GM19023 (cell line): Measurements from ENCODE around the gene KIF6.
"Not testable (repeated sequence)": the region's sequence is repeated elsewhere in the genome, so short reads cannot be mapped to it uniquely, and the experiment has no call there.

Source experiments
- ATAC-seq: cut with Tn5 transposase; IDR thresholded peaks from one replicate; pipeline ENCODE4 v1.9.1; 2021; ENCODE audit warnings: mild to moderate bottlenecking, moderate library complexity; ENCODE audit not compliant: unreplicated experiment

The KIF6 gene

DNA sequence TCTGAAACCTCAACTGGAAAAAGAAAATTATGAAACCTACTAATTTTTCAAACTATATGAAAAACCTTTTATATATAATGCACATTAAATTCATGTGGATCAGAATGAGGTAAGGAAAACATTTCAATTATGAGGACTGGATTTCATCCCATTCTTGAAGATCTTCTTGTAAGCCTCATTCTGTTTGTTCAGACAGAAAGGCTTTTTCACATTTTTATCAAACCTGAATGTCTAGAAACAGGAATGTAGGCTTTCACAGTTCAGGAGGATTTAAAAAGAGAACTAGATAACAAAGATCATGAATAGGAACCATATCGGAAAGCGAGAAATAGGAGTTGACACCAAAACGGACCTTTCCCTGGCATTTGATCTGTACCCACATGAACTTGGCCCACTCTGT lies 210.2 kb downstream of the KIF6 start:
- no peak for ATAC-seq

DNA sequence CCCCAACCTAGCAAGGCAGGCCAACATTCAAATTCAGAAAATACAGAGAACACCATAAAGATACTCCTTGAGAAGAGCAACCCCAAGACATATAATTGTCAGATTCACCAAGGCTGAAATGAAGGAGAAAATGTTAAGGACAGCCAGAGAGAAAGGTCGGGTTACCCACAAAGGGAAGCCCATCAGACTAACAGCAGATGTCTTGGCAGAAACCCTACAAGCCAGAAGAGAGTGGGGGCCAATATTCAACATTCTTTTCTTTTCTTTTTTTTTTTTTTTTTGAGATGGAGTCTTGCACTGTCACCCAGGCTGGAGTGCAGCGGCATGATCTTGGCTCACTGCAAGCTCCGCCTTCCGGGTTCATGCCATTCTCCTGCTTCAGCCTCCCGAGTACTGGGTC lies 215.4 kb downstream of the KIF6 start:
- ATAC-seq, result not testable (repeated sequence)

DNA sequence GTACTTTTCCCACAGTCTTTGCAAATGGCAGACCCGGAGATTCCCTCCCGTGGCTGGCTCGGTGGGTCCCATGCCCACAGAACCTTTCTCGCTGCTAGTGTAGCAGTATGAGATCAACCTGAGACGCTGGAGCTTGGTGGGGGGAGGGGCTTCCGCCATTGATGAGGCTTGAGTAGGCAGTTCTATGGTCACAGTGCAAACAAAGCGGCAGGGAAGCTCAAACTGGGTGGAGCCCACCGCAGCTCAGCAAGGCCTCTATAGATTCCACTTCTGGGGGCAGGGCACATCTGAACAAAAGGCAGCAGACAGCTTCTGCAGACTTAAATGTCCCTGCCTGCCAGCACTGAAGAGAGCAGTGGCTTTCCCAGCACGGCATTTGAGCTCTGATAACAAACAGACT lies 216.7 kb downstream of the KIF6 start:
- no peak for ATAC-seq

DNA sequence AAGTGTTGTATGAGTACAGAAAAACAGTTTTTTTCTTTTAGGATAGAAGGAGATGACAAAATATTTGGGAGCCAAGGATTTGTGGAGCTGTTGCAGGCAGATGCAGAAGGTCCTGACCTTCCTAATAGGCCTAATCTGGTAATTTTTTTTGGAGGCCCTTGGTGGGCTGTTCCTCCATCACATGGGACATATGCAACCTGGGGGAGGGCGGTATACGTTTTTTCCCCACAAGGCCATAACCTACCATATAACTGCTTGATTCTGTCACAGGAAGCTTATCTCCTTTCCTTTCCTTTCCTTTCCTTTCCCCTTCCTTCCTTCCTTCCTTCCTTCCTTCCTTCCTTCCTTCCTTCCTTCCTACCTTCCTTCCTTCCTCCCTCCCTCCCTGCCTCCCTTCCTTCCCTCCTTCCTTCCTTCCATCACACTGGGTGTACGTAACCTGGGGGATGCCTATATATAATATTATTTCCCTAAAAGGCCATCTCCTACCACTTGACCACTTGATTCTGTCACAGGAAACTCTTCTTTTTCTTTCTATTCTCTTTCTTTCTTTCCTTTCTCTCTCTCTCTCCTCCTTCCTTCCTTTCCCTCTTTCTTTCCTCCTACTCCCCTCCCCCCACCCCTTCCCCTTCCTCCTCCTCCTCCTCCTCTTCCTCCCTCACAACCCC lies 217.7 kb downstream of the KIF6 start:
- no peak for ATAC-seq

DNA sequence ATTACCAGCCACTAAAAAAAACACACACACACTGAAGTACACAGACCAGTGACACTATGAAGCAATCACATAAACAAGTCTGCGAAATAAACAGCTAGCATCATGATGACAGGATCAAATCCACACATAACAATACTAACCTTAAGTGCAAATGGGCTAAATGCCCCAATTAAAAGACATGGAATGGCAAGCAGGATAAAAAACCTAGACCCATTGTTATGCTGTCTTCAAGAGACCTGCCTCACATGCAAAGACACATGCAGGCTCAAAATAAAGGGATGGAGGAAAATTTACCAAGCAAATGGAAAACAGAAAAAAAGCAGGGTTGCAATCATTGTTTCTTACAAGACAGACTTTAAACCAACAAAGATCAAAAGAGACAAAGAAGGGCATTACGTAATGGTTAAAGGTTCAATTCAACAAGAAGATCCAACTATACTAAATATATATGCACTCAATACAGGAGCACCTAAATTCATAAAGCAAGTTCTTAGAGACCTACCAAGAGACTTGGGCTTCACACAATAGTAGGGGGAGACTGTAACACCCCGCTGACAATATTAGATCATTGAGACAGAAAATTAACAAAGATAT lies 222.7 kb downstream of the KIF6 start:
- not testable (repeated sequence) for ATAC-seq

DNA sequence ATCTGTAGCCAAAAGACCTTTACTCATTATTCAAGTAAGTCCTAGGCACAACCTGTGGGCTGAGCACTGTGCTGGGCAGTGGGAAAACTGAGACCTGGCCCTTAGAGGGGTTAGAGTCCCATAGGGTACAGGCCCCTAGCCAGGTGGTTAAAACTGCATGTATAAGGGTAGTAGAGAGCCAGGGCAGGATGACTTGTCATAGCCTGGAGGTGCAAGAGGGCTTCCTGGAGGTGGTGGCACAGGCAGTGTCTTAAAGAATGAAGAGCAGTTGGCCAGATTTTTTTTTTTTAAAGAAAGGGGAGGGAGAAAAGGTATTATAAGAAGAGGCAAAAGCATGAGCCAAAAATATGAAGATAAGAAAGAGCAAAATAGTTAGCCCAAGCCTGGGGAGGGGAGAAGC lies 226.2 kb downstream of the KIF6 start:
- no peak for ATAC-seq

DNA sequence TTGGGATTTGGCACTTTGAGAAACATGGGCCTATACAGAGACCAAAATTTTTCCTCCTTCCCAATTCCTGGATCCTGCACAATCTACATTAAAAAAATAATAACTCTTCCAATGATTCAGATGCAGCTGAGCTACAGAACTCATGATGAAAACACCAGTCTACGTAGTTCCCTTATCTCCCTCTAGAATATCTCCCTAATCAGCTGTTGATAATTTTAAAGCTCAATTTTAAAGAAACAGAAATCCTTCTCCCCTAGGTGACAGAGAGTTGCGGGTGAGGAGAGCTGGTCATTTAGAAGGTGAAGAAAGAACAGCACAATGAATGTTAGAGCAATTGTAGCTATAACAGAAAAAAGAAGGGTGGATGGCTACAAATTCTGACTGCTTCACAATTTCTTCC lies 227.1 kb downstream of the KIF6 start:
- no peak for ATAC-seq

DNA sequence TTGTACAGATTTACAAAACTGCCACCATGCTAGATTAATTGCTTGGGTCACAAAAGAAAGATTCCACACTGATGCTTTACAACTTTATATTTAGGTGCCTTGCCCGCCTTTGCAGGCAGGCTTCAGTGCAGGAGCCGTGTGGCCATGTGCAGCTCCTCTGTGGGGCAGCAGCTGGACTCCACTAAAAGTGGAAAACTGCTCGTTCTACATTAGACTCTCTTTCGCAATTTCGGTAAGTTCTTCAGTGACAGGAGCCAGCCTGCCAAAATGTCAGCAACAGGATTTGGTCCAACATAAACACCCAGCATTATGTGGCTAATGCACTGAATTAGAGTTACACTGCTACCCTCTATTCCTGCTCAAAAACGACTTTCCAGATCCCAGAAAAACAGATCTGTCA lies 228.3 kb downstream of the KIF6 start:
- no peak for ATAC-seq

DNA sequence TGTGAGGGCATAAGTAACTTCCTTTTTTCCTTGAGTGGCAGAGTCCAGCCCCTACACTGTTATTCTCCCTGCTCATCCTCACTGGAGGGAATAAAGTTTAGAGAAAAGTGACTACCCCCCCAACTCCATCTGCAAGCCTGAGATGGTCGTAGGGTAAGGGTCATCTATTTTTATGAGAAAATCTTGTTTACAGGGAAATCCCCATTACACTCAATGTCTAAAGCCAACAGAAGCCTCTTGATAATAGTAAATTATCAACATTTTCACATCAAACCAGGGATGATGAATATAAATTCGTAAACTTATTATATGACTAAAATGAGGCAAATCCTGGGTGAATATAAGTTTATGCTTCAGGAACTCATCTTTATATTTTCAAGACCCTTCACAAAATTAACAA lies 228.8 kb downstream of the KIF6 start:
- ATAC-seq, result no peak

DNA sequence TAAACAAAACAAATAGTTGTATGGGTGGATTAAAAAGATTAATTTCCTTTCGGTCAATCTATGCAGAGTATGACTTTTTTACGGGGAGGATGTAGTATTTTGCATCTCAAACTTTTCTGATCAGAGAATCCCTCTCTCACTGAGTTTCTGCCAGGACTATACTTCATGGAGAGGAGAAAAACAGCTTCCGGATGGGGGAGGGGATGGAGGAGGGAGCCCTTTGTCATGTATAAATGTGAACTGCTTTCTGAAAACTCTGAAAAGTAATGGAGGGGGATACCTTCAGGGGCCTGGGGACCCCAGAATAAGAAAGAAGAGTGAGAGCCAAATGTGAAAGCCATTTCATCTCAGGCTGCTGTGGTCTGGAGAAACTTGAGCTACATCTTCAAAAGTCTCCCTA lies 229.6 kb downstream of the KIF6 start:
- ATAC-seq, result no peak

DNA sequence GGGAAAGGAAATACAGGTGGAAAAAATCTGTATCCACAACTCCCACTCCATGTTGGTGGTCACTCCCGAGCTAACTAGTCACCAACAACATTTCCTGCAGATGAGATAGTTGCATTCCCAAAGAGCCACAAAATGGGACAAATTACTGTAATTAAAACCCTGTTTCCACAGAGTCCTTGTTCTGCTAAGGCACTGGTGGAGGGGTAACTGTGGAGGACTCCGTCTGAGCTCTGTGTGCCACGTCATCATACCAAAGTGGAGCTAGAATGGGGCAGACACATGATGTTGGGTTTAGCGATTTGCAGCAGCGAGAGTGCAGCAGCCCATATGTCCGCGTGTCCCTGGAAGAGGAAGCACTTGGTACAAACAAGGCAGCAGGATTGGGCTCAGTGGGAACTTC lies 230.2 kb downstream of the KIF6 start:
- ATAC-seq, result no peak

DNA sequence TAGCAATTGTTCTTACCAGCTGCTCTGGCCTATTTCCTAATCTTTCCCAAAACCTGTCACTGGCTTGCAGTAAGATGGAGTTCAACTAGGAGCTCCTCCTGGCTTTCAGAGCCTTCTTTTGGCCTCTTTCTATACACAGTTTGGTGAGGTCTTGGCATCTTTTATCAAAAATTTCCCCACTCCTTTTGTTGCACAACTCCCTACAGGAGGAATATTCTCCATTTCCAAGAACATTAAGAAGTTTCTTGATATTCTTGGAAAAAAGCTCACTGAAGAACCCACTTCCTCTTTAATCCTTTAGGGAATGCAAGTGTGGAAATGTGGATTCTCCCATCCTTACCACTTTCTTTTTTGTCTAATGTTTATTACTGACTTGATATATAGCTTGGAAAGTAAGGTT lies 231.4 kb downstream of the KIF6 start:
- no peak for ATAC-seq

DNA sequence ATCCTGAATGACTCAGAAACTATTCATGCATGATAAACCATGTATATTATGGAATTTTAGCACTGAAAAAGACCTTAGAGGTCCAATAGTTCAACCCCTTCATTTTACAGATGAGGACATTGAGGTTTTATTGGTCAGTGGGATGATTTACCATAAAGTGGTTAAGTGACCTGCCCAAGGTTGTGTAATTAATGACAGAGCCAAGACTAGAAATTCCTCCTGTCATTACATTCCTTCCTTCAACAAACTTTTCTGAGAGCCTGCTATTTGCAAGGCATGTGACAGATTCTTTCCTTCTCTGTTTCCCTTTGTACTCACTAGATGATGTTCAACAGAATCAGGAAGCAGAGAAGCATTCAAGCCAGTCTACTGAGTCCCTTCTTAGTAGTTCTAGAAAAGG lies 232.0 kb downstream of the KIF6 start:
- no peak for ATAC-seq

DNA sequence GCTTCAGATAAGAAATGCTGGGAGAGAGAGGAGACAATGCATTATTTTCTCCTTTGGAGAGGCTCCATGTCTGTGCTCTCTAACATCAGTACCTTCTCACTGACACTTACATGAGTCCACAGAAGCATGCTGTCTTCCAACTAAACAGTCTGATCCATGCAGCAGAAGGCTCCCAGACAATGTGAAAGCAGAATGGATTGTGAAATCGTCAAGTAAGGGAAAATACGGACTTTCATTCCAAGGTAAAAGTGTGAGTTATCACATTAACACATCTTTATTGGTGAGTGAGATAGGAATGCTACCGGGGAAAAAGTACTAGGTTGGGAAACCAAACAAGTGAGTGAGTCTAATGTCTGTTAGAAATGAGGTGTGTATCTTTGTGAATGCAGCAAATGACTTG lies 235.1 kb downstream of the KIF6 start:
- ATAC-seq, result no peak

DNA sequence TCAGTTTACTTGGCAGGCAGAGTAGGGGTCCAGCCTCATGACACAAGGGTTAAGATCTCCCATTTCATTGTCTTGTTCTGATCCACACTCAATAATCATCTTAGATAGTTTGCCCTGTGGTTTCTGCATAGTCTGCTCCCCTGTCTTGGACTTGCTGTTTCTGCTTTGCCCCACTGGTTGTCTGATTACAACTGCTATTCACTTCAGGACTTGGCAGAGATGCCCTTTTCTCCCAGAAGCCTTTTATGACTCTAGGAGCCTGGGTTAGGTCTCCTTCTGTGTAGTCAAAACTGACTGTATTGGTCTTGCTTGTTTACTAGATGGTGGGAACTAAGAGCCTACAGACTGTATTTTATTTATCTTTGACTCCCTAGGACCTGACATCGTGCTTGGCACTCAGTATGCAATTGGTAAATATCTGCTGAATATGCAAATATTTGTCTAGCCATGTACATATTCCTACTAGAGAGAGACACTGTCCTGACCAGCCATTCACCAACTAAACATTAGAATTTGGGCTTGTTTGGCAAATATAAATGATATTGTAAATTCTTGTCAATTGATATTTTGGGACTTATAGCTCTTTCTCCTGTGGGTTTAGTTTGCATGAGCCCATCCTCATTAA lies 236.8 kb downstream of the KIF6 start:
- no peak for ATAC-seq

DNA sequence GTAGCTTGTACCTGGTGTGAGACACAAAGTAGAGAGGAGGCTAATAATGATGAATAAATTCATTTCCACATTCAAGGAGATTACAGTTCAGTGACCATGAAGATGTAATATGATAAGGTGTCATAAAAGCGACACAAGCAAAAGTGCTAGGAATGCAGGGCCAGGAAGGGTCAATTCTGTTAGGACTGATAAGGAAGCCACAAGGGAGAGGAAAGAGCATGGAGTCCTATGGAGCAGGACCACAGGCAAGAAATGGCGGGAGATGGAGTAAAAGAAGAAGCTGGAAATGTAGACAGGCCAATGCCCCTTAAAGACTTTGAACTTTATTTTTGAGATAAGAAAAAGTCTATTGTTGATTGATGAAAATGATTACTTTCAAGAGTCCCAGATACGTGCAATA lies 240.9 kb downstream of the KIF6 start:
- no peak for ATAC-seq

DNA sequence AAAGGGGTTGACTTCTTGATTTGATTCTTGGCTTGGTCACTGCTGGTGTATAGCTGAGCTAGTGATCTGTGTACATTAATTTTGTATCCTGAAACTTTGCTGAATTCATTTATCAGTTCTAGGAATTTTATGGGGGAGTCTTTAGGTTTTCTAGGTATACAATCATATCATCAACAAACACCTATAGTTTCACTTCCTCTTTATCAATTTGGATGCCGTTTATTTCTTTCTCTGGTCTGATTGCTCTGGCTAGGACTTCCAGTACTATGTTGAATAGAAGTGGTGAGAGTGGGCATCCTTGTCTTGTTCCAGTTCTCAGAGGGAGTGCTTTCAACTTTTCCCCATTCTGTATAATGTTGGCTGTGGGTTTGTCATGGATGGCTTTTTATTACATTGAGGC lies 245.4 kb downstream of the KIF6 start:
- ATAC-seq, result not testable (repeated sequence)

DNA sequence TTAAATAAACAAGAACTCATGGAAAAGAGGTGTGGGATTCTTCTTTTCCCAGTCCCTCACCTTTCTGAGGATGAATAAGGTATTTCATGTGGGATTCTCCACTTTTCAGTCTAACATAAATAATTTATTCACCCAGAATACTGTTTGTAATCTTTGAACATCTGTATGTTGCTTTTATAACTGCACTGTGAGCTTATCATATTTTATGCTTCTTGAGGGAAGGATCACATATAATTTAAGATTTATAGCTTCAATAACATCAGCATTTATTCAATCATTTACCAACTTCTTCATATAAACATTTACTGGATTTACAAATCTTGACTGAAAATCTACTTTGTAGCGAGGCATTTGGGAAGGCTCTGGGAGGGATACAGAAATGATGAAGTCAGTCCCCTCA lies 248.5 kb downstream of the KIF6 start:
- no peak for ATAC-seq

DNA sequence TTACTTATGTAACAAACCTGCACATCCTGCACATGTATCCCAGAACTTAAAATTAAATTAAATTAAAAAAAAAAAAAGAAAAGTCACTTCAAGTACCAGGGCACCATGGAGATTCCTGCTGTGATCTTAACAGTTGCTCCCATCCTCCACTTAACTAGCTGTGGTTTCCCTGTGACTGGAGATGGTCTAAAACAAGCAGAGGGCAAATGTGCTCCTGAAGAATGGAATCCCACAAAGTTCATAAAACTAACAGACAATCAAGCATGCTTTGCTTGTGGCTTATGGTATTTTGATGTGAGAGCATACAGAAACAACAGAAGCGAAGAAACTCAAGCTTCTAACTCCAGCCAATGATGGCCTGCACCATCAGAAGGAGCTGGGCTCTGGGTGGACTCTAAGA lies 249.1 kb downstream of the KIF6 start:
- ATAC-seq, result no peak

DNA sequence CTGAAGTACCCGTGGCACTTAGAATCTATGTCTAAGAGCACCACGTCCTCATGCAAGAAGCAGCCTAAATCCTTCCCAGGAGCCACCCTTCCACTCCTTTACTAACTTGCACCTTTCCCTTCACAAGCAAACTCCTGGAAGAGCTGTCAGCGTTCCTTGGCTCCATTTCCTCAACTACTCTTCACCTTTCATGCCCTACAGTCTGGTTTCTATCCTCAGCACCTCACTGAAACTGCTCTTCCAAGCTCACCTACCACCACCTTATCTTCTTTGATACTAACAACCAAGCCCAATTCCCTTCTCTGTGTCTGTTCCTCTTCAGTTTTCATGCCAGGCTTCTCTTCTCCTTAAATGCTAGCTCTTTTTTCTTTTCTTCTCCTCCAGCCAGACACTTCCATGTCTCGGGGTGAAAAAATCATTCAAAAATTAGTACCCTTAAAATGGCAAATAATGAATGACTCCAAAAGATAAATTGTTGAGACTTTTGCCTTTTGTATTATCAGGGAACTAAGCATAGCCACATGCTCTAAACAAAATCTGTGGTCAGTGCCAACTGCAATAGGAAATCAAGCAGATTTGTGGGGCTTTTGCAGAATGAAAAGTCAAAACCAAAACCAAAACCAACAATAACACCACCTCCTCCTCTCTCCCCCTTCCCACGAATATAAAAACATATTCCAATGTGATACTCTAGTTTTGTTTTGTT lies 253.1 kb downstream of the KIF6 start:
- ATAC-seq, result peak; percentile 62

DNA sequence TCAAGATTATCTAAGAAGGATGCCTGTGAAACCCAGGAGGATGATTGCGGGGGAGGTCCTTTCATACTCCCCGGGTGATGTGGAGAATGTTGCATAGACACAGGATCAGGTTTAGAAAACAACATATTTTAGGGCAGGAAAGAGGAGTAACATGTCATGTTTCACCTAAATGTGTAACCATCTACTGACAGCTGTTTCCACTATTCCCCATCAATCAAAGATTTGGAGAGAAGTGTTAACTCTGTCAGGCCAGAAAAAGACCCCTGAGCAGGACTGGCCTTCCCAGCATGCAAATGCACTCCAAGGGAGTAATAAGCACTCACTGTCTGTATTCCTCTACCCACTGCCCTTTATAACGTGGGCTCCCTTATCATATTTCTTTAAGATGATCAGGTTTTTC lies 254.7 kb downstream of the KIF6 start:
- no peak for ATAC-seq

DNA sequence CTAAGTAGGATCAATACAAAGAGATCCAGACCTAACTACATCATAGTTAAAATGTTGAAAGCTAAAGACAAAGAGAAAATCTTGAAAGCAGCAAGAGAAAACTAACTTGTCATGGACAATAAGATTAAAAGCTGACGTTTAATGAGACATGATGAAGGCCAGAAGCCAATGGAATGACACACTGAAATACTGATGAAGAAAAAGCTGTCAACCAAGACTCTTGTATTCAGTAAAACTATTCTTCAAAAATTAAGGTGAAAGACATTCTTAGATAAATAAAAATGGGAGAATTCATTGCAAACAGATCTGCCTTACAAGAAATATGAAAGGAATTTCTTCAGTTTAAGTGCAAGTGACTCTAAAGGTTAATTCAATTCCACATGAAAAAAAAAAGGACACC lies 256.8 kb downstream of the KIF6 start:
- no peak for ATAC-seq
